Hippocampal formation (tissue), 2 donors: ENCODE measurements around the gene STK4.

Source experiments
- DNase-seq, 2 donors: peaks; one replicate each; lab custom pipeline; 2025; lab: John Stamatoyannopoulos, UW

STK4 gene

DNA sequence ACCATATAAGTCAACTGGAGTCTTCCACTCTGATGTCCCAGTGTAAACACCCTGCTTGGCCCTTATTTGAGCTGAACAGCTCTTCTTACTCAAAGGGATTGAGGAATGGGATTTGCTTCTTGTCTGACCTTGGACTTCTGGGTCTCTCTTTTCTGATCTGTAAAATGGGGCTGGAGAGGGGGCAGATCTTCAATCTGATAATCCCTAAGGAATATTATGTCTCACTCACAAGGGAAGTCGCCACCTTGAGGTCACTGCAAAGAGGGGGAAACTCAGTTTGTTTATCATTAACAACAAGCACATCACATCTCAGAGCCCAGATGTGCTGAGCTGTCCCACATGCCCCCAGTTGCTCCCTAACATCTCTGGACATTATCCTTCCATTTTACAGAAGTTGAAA lies 119.6 kb downstream of the STK4 start:
- no peak for DNase-seq

DNA sequence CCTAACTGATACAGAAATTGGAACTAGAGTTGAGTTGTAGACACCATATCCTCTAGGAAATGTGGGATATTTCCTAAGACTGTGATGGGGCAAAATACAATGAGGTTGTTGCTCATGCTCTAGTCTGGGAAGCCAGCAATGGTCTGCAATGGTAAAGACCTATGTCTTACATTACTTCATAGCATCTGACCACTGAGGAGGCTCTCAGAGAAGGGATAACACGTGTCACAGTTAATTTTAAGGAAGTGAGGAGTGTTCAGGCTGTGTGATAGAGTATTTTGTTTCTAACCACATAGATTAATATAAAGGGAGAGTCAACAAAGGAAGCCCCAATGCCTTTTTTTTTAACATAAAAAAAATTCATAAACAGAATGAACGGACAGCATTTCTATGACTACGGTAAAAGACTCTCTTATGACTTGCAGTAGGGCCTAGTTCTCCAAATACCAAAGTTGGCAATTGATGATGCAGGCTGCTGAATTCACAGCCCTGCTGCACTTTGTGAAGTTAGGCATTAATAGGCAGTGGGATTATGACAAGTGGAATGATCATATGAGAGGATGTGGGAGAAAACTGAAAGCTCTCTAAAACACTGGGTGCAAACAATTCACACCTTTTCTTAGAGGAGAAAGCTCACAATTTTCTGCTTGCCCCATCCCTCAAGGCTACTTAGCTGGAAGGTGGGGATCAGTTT lies 120.9 kb downstream of the STK4 start:
- no peak for DNase-seq

DNA sequence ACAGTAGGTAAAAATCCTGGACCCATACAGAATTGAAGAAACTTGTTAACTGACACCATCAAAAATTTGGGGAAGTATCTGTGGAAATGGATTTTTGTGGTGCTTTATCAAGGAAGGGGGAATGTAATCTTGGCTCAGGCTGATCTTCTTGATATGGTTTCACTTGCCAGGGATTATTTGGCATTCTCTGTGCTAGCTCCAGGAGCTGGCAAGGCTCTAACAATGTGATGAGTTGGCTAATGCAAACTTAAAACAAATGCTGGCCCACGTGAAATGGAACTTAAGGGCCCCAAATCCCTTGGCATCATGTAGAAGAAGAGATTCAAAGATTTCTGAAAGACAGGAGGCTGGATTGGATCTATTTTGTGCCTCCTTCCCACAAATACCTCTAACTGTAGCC lies 121.5 kb downstream of the STK4 start:
- no peak for DNase-seq

DNA sequence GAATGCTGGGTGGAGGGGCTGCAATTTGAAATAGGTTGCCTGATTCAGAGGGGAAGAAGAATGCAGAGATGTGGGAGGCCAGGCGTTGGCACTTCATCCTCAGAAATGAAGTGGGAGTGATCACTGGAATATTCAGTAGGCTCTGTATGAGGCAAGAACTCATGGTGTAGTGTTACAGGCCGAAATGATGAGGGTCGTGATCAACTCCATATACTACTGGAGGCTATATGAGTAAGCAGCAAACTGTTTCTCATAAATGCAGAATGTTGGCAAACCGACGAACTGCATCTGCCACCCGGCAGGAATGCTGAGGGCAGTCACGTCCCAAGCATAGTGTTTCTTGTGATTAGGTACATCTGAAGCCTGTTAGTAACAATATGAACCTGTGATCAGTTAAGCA lies 121.9 kb downstream of the STK4 start:
- DNase-seq, result no peak

DNA sequence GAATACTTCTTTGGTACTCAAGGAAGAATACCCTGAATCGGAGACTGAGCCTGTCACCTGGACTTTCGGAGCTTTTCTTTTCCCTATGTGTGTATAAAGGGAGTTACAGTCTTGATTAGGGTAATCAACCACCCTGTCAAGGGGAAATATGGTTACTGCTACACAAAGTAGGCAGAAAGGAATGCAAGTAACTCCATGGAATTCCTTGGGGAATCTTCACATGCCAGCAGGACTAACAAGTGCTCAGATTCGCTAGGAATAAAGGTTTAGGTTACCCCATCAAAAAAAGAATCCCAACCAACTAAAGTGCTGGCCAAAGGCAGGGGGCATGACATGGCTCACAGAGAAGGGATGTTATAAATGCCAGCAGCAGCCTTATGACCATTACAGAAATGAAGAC lies 124.2 kb downstream of the STK4 start:
- DNase-seq, result no peak

DNA sequence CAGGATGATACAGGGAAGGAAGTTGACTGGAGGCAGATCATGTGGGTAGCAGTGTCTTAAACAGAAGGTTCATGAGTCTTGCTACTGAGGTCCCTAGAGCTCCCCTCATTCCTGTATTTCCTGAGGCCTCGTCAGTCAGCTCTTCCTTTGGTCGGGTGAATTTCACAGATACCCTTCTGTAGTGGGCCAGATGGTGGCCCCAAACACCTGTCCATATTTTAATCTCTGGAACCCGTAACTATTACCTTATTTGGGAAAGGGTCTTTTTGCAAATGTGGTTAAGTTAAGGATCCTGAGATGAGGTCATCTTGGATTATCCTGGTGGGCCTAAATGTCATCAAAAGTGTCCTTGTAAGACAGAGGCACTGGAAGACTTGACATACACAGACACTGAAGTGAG lies 125.1 kb downstream of the STK4 start:
- no peak for DNase-seq

DNA sequence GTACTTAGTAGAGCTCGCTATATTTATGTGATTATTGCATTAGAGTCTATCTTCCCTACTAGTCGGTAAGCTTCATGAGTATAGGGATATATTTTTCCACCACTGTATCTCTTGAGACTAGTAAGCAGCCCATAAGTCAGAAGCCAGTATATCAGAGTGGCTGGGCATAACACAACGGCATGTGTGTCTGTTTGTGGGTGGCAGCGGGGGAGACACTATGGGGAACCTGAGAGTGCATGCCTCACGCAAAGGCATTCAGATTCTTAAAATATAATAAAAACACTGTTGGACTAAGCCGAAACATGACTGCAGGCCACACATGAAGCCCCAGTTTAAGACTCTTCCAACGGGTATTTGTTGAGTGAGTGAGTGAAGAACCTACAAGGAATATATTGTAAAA lies 126.6 kb downstream of the STK4 start:
- DNase-seq, result no peak

DNA sequence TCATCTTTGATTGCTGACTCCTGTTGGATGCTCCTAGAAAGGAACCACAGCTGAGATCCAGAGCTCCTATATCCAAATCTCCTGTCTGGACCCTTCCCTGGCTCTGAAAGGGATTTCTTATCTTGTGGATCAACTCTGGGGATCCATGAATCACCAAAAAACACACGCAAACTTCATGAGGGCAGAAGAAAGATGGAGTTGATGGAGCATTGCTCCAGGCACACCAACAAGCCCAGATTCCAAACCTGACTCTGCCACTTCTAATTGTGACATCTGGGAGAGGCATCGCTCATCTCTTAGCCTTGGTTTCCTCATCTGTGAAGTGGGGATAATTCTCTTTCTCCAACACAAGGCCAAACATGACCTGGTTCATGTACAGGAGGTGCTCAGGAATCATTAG lies 127.9 kb downstream of the STK4 start:
- DNase-seq, result no peak

DNA sequence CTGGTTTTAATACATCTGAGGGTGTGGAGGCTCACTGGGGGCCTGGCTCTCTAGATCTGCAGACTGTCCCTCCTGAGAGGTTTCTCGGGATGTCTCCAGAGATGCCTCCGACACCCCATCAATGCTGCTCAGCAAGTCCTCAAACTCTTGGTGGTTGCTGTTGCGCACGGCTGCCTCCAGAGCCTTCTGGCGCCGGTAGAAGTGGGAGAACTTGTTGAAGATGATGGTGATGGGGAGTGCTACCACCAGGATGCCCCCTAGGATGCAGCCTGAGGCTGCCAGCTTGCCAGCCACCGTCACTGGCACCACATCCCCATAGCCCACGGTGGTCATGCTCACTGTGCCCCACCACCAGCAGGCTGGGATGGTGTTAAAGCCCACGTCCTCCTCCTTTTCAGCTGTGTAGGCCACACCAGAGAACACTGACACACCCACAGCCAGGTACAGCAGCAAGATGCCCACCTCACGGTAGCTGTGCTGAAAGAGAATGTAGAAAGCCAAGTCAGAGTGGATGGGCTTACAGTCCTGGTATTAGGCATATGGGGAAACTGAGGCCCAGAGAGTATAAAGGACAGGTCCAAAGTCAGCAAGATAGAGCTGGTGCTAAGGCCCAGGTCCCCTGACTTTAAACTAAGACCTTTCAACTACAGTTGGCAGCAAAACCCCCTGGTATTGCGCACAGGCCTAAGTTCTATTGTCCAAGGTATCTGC lies 128.7 kb downstream of the STK4 start:
- DNase-seq, result no peak

DNA sequence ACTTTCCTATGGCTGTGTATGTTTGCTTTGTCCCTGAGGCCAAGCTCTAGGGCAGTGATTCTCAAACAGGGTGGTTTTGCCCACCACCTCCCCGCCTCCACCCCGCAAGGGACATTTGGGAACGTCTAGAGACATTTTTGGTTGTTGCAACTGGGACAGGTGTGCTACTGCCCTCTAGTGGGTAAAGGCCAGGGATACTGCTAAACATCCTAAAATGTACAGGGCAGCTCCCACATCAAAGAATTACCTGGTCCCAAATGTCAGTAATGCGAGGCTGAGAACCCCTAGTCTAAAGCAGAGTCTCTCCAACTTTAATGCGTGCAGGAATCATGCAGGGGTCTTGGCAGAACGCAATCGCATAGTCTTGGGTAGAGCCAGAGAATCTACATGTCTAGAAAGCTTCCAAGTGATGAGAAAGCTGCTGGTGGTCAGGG lies 129.5 kb downstream of the STK4 start:
- DNase-seq, result peak; percentile 45 to 50

DNA sequence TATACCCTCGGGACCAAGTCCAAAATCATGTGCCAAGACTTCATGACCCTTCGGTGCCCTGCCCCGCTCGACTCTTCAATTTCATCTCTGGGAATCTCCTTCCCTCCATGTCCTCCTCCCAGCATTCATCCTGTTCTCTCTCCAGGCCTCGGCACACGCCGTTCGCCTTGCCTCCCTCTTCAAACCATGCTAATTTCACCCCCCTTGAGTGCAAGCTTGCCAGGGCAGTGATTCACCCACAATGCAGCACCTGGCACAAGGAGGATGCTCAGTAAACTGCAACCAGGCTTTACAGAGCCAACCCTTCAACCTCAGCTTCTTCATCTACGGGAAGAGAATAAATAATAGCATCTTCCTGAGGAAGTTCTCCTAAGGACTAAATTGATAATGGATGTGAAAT lies 130.5 kb downstream of the STK4 start:
- no peak for DNase-seq

DNA sequence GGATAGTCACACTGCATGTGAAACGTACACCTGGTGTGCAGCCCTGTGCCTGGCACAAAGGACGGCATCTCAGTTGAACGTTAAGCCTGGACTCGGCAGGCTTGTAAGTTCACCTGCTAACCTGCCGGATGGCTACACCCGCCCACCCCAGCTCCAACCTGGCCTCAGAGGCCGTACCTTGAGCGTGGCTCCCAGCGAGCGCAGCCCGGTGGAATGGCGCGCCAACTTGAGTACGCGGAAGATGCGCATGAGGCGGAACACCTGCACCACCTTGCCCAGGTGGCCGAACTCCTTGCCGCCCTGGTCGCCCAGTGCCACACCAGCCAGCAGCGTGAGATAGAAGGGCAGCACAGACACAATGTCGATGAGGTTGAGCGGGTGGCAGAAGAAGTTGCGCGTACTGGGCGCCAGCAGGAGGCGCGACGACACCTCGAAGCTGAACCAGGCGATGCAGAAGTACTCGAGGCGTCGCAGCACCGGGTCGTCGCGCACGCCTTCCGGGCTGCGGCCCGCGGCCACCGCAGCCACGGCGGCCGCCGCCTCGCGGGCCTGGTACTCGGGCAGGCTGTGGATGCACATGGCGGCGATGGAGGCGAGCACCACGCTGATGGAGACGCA lies 131.3 kb downstream of the STK4 start:
- no peak for DNase-seq

DNA sequence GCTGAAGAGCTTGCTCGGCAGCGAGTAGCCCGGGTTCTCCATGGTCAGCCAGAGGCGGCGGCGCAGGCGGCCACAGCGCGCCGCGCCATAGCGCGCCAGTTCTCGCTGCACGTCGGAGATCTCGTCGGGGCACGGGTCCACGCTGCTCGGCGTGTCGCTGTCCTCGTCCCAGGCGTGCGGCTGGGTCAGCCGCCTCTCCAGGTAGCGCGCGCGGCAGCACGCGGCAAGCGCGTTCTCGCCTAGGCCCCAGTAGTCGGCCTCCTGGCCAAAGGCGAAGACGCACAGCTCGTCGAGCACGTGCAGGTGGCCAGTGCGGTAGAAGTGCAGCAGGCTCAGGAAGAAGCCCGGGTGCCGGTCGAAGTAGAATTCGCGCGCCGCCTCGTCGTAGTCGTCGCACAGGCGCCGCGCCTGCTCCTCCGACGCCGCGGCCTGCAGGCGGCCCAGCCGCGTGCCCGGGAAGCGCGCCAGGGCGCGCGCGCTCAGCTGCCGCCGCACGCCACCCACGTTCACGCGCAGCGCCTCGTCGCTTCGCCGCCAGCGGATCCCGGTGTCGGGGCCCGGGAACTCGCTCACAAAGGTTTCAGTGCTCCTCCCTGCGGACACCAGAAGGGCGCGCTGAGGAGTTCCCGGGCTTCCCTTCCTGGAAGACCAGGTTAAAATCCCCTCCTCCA lies 131.9 kb downstream of the STK4 start:
- no peak for DNase-seq

DNA sequence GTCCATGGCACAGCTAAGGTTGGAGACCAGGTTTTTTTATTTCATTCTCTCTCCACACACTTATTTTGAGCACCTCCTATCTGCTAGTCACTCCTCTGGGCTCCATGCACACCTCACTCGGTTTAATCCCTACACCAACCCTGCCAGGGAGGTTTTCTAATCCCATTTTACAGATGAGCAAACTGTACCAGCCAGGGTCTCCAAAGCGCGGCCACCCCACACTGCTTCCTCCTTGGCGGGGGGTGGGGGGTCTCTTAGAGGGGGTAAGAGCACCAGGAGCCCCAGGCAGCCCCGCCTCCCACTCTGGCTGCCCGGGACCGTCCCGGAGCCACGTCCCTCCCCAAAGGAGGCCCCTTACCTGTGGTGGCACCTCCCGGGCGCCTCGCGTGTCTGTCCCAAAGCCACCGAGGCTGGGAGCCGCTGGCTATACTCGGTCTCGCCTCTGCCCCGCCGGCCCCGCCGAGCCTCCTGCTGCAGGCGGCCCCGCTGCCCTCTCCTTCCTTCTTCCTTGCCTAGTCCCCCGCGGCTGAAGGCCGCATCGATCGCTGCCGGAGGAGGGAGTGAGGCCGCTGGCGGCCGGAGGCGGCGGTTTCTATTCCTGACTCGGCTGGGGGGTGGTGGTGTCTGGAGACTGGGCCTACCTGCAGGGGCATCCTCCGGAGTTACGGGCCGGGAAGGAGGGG lies 134.4 kb downstream of the STK4 start, which contains the start of gene KCNS1:
Gene KCNS1 (minus strand): TSS at position 565 of the 683 bp plus-strand sequence. CDS start 1,891 bp downstream, outside the sequence.
- DNase-seq, result no peak

DNA sequence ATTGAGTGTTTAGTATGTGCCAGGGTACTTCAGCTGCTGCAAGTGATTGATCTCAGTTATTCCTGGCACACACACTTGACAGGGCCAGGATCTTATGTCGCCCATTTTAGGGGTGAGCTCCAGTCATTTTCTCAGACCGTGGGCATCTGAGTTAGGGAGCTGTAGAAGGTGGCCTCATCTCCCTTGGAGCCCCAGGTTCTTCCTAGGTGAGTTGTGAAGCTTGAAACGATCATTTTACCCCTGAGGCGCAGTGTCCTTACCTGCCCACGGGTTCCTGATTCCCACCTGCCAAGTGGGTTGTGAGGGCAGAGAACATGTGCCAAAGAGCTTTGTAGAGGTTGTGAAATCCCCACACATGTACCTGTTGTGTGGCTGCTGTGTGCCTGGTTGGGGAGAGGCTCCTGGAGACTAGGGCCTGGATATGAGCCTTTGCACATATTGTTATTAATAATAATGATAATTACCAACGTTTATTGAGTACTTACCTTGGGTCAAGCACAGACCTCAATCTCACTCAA lies 135.1 kb downstream of the STK4 start:
- DNase-seq, result no peak

DNA sequence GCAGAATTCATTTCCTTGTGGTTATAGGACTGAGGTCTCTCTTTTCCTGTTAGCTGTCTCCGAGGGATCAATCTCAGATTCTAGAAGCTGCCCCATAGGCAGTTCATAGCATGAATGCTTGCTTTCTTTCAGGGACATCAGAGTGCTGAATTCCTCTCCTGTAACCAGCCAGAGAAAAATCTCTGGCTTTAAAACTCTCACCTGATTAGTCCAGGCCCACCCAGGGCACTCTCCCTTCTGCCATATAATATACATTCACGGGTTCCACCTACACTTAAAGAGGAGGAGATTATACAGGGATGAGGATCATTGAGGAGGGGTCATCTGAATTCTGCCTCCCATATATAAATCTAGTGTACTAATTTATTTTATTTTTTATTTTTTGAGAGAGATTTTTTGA lies 136.8 kb downstream of the STK4 start:
- no peak for DNase-seq

DNA sequence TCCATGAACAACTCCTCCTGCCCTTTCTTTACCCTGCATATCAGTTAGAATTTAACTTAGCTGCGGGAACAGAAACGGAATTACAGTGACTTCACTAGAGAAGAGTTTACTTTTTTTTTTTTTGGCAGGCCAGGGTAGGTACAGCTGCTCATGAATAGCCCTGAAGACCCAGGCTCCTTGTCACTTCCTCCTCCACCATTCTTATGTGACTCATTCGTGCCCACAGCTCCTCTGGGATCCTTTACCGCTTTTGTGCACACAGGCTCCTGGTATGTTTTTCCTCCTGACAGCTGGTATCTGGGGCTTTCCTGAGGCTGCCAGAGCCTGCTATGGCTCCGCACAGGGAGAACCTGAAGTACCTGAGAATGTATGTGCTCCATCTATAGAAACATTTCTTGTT lies 138.5 kb downstream of the STK4 start:
- DNase-seq, result peak in 1 of 2 donors; percentile 33

DNA sequence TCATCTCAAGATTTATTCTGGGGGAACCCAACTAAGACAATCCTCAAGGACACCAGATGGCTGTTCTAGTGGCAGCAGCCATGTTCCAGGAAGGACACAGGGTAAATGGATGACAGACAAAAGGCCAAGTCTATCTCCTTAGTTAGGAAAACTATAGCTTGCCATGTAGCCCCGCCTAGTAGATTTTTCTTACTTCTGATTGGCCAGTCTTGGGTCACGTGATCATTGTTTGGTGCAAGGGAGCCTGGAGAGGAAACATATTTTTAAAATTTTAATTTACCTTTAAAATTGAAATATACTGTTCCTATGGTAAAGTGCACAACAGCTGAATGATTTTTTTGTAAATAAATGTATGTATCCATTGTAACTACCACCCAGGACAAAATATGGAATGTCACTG lies 139.0 kb downstream of the STK4 start:
- no peak for DNase-seq

DNA sequence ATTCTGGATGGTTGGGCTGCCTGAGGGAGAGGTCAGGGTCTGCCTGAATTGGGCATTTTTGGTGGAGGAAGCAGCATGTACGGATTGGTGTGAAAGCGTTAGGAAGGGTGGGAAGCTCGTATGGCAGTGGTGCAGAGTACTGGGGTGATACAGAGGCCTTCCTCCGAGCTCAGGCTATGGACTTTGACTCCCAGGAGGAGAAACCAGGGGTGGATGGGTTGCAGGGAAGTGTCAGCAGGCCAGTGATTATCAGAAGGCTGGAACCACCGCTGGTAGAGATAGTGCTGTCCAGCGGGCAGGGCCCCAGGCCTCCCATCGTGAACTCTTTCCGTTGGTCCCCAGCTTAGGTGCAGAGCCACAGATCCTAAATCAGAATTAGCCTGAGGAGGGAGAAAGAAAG lies 143.3 kb downstream of the STK4 start:
- no peak for DNase-seq

DNA sequence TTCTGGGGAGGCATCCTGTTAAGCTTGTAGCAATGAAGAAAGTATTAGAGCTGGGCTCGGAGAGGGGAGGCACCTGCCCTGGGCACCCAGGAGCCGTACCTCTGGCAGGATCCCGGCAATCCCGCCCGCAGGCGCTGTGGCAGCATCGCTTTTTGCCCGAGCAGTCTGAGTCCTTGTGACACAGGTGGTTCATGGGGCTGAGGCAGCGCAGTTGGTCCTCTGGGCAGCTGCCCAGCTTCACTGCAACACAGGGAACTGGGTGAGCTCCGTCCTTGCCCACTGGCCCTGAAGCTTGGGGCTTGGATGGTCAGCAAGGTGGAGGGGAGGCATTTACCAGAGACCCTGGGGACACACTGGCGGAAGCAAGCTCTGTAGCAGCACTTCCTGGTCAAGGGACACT lies 144.0 kb downstream of the STK4 start:
- no peak for DNase-seq

DNA sequence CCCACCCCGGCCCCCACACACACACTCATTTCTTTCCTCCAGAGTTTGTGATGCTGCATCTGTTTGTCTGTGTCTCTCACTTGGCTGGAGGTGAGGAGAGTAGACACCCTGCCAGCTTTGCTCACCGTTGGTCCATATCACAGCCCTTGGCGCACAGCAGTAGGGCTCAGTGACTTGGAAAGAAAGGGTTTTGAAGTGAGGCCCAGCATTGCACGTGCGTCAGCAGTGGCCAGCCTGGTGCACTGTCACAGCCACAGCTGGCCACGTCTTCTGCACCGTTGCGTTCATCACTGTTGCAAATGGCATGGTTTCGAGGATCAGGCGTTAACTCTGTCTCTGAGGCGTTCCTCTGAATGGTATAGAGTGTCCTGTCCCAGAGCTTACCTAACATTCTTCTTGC lies 145.0 kb downstream of the STK4 start:
- no peak for DNase-seq
